ENCODE measurements around the gene TMEM109.

DNA sequence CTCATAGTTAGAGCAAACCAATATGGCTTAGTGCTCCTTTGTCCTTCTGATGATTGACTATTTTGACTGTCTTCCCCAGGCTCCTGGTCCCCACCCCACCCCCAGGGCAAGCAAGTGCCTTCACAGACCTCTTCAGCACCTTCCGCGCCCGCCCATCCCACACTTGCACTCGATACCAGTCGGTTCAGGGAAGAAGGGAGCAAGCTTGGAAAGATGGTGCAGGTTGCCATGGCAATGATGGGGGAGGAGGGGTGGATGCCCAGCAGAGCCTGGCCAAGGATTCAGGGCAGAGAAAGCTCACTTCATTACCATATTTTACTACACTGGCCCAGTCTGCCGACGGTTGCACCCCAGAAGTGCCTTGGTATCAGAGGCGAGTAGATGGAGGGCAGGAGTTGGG, 12.5 kb downstream of the TMEM109 start:
- TF ChIP-seq, protein P1, sequence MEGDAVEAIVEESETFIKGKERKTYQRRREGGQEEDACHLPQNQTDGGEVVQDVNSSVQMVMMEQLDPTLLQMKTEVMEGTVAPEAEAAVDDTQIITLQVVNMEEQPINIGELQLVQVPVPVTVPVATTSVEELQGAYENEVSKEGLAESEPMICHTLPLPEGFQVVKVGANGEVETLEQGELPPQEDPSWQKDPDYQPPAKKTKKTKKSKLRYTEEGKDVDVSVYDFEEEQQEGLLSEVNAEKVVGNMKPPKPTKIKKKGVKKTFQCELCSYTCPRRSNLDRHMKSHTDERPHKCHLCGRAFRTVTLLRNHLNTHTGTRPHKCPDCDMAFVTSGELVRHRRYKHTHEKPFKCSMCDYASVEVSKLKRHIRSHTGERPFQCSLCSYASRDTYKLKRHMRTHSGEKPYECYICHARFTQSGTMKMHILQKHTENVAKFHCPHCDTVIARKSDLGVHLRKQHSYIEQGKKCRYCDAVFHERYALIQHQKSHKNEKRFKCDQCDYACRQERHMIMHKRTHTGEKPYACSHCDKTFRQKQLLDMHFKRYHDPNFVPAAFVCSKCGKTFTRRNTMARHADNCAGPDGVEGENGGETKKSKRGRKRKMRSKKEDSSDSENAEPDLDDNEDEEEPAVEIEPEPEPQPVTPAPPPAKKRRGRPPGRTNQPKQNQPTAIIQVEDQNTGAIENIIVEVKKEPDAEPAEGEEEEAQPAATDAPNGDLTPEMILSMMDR (IDR thresholded peaks at IDR 0.05; ENCODE audit: low read depth, low read length): no peak
- TF ChIP-seq EZH2phosphoT487 (IDR thresholded peaks at IDR 0.05; ENCODE audit: low read depth): no peak

All from OCI-LY3 (cell line).